Mucosa of stomach (tissue), 1 donor: ENCODE measurements around the gene GPC6.

Experiments used
- H3K27me3 ChIP-seq: one replicate; pipeline ENCODE4 v1.7.0; 2013; ENCODE audit warnings: mild to moderate bottlenecking, low read length; ENCODE audit not compliant: control insufficient read depth, insufficient read depth
- H3K36me3 ChIP-seq: one replicate; pipeline ENCODE4 v1.7.0; 2013; ENCODE audit warnings: low read length; ENCODE audit not compliant: control insufficient read depth, insufficient read depth
- H3K4me1 ChIP-seq: one replicate; pipeline ENCODE4 v1.7.0; 2013; ENCODE audit warnings: mild to moderate bottlenecking, low read length; ENCODE audit not compliant: control insufficient read depth, insufficient read depth
- H3K4me3 ChIP-seq: one replicate; pipeline ENCODE4 v1.7.0; 2013; ENCODE audit warnings: low read length
- H3K9ac ChIP-seq: one replicate; pipeline ENCODE4 v1.7.0; 2013; ENCODE audit warnings: mild to moderate bottlenecking, low read length, moderate library complexity
- H3K9me3 ChIP-seq: one replicate; pipeline ENCODE4 v1.7.0; 2013; ENCODE audit warnings: mild to moderate bottlenecking, low read length, moderate library complexity; ENCODE audit not compliant: control insufficient read depth
- donor health status: Pancreatic carcinoma.

GPC6 gene

GRCh38 chr13:93848247-93848646 lies 621.6 kb downstream of the GPC6 start:
- H3K9ac ChIP-seq, result no peak overlapping the region
- H3K4me1 ChIP-seq, result no peaks in the 10 kb centered on the region
- no peak overlapping the region for H3K4me3 ChIP-seq
- H3K36me3 ChIP-seq, result no peaks in the 10 kb centered on the region
- no peaks in the 10 kb centered on the region for H3K9me3 ChIP-seq
- H3K27me3 ChIP-seq, result no peaks in the 10 kb centered on the region

GRCh38 chr13:93851236-93851635 lies 624.6 kb downstream of the GPC6 start:
- Histone ChIP-seq H3K9me3 (no peaks in the 10 kb centered on the region), H3K4me1 (no peaks in the 10 kb centered on the region), H3K4me3 (no peak overlapping the region), H3K27me3 (no peaks in the 10 kb centered on the region), H3K9ac (no peak overlapping the region), H3K36me3 (no peaks in the 10 kb centered on the region)

GRCh38 chr13:93853912-93854311 lies 627.3 kb downstream of the GPC6 start:
- no peaks in the 10 kb centered on the region for H3K9me3 ChIP-seq
- H3K9ac ChIP-seq, result no peak overlapping the region
- no peaks in the 10 kb centered on the region for H3K4me1 ChIP-seq
- H3K4me3 ChIP-seq, result no peak overlapping the region
- H3K27me3 ChIP-seq, result no peaks in the 10 kb centered on the region
- H3K36me3 ChIP-seq, result no peaks in the 10 kb centered on the region

- H3K36me3 ChIP-seq, result no peaks in the 10 kb centered on the region
- no peak overlapping the region for H3K4me3 ChIP-seq
- H3K9me3 ChIP-seq, result no peaks in the 10 kb centered on the region
- no peaks in the 10 kb centered on the region for H3K27me3 ChIP-seq
- no peaks in the 10 kb centered on the region for H3K4me1 ChIP-seq
- no peak overlapping the region for H3K9ac ChIP-seq
These were observed 630.5 kb downstream of the GPC6 start for GRCh38 chr13:93857126-93857525.

GRCh38 chr13:93859716-93860115 lies 633.1 kb downstream of the GPC6 start:
- no peak overlapping the region for H3K9ac ChIP-seq
- no peaks in the 10 kb centered on the region for H3K4me1 ChIP-seq
- no peaks in the 10 kb centered on the region for H3K27me3 ChIP-seq
- no peaks in the 10 kb centered on the region for H3K9me3 ChIP-seq
- no peaks in the 10 kb centered on the region for H3K36me3 ChIP-seq
- no peak overlapping the region for H3K4me3 ChIP-seq

- H3K27me3 ChIP-seq, result no peaks in the 10 kb centered on the region
These were observed 635.2 kb downstream of the GPC6 start for GRCh38 chr13:93861818-93862217.

GRCh38 chr13:93862259-93862658 lies 635.7 kb downstream of the GPC6 start:
- Histone ChIP-seq H3K4me1 (no peaks in the 10 kb centered on the region), H3K36me3 (no peaks in the 10 kb centered on the region), H3K4me3 (no peak overlapping the region), H3K27me3 (no peaks in the 10 kb centered on the region), H3K9ac (no peak overlapping the region), H3K9me3 (no peaks in the 10 kb centered on the region)

More at GRCh38 chr13:93861818-93862217, 635.2 kb downstream of the GPC6 start:
- Histone ChIP-seq H3K4me3 (no peak overlapping the region), H3K36me3 (no peaks in the 10 kb centered on the region), H3K9ac (no peak overlapping the region), H3K9me3 (no peaks in the 10 kb centered on the region), H3K4me1 (no peaks in the 10 kb centered on the region)

GRCh38 chr13:93865235-93865634 lies 638.6 kb downstream of the GPC6 start:
- Histone ChIP-seq H3K9me3 (no peaks in the 10 kb centered on the region), H3K4me3 (no peak overlapping the region), H3K4me1 (no peaks in the 10 kb centered on the region), H3K9ac (no peak overlapping the region), H3K36me3 (no peaks in the 10 kb centered on the region), H3K27me3 (no peaks in the 10 kb centered on the region)

- no peaks in the 10 kb centered on the region for H3K36me3 ChIP-seq
- no peaks in the 10 kb centered on the region for H3K9me3 ChIP-seq
- no peaks in the 10 kb centered on the region for H3K27me3 ChIP-seq
- no peaks in the 10 kb centered on the region for H3K4me1 ChIP-seq
- H3K9ac ChIP-seq, result no peak overlapping the region
- H3K4me3 ChIP-seq, result no peak overlapping the region
These were observed 640.9 kb downstream of the GPC6 start for GRCh38 chr13:93867481-93867880.

GRCh38 chr13:93872376-93872775 lies 645.8 kb downstream of the GPC6 start:
- H3K27me3 ChIP-seq, result no peaks in the 10 kb centered on the region
- H3K36me3 ChIP-seq, result no peaks in the 10 kb centered on the region
- H3K4me3 ChIP-seq, result no peak overlapping the region
- H3K9me3 ChIP-seq, result no peaks in the 10 kb centered on the region
- no peak overlapping the region for H3K9ac ChIP-seq
- no peaks in the 10 kb centered on the region for H3K4me1 ChIP-seq

GRCh38 chr13:93872786-93873347 lies 646.3 kb downstream of the GPC6 start:
- no peak overlapping the region for H3K9ac ChIP-seq
- H3K4me1 ChIP-seq, result no peaks in the 10 kb centered on the region
- no peaks in the 10 kb centered on the region for H3K27me3 ChIP-seq
- no peak overlapping the region for H3K4me3 ChIP-seq
- H3K9me3 ChIP-seq, result no peaks in the 10 kb centered on the region
- no peaks in the 10 kb centered on the region for H3K36me3 ChIP-seq

- H3K36me3 ChIP-seq, result no peaks in the 10 kb centered on the region
- no peaks in the 10 kb centered on the region for H3K27me3 ChIP-seq
- H3K9me3 ChIP-seq, result no peaks in the 10 kb centered on the region
- H3K4me1 ChIP-seq, result no peaks in the 10 kb centered on the region
- no peak overlapping the region for H3K9ac ChIP-seq
- H3K4me3 ChIP-seq, result no peak overlapping the region
These were observed 648.9 kb downstream of the GPC6 start for GRCh38 chr13:93875547-93875946.

GRCh38 chr13:93876236-93876635 lies 649.6 kb downstream of the GPC6 start:
- Histone ChIP-seq H3K36me3 (no peaks in the 10 kb centered on the region), H3K9me3 (no peaks in the 10 kb centered on the region), H3K27me3 (no peaks in the 10 kb centered on the region), H3K4me1 (no peaks in the 10 kb centered on the region), H3K4me3 (no peak overlapping the region), H3K9ac (no peak overlapping the region)
